A673 (cell line): ENCODE measurements around the gene FIGN. TPM values are rescaled to one million over a fixed set of nuclear protein-coding genes. Genes with fewer than 3 reads are reported as not detected.

ENCODE experiments used
- BruUV-seq: library from RNA; stranded (reverse); fragments of 400-500 nt; replicated peaks from 2 replicates; lab custom pipeline; 2021; lab: Mats Ljungman, UMichigan
- CTCF ChIA-PET: fragments of 300-600 bp; sonication (Branson Sonifier 250); formaldehyde crosslinking; loops from one replicate; lab custom pipeline; 2022; ENCODE audit warnings: antibody characterized with exemption; lab: Charles Lee
- POLR2A ChIA-PET: fragments of 300-600 bp; sonication (Branson Sonifier 250); formaldehyde crosslinking; loops from one replicate; lab custom pipeline; 2022; ENCODE audit warnings: antibody characterized with exemption; ENCODE audit not compliant: low non-redundant PET; lab: Charles Lee
- DNase-seq: peaks from one replicate; pipeline ENCODE4 v3.0.0-alpha.2; 2015; ENCODE audit warnings: low spot score
- H3K27ac ChIP-seq: fragments of 200-600 bp; sonication (generic); 2 replicates; pipeline ENCODE4 v1.5.1; 2016; ENCODE audit warnings: mixed run types, low read depth, mild to moderate bottlenecking, mixed read lengths, antibody characterized with exemption, low read length; ENCODE audit not compliant: poor library complexity, severe bottlenecking
- H3K27me3 ChIP-seq: fragments of 200-600 bp; sonication (generic); replicated peaks from 2 replicates; pipeline ENCODE4 v1.6.1; 2017; ENCODE audit warnings: mixed run types, low read depth, mild to moderate bottlenecking, mixed read lengths, antibody characterized with exemption, low read length; ENCODE audit not compliant: insufficient read depth, poor library complexity
- H3K36me3 ChIP-seq: fragments of 200-600 bp; sonication (generic); 2 replicates; pipeline ENCODE4 v1.6.1; 2016; ENCODE audit warnings: mixed run types, mild to moderate bottlenecking, mixed read lengths, antibody characterized with exemption, low read length; ENCODE audit not compliant: insufficient read depth, poor library complexity, severe bottlenecking
- H3K4me1 ChIP-seq: fragments of 200-600 bp; sonication (generic); 2 replicates; pipeline ENCODE4 v1.6.1; 2017; ENCODE audit warnings: mixed run types, mild to moderate bottlenecking, mixed read lengths, antibody characterized with exemption, low read length; ENCODE audit not compliant: insufficient read depth, poor library complexity, severe bottlenecking
- H3K4me3 ChIP-seq: fragments of 200-600 bp; sonication (generic); 2 replicates; pipeline ENCODE4 v1.5.1; 2016; ENCODE audit warnings: low read depth, mixed run types, mild to moderate bottlenecking, mixed read lengths, low read length; ENCODE audit not compliant: poor library complexity, severe bottlenecking
- H3K9me3 ChIP-seq: fragments of 200-600 bp; sonication (generic); 2 replicates; pipeline ENCODE4 v1.6.1; 2016; ENCODE audit warnings: mixed run types, low read depth, mild to moderate bottlenecking, mixed read lengths, antibody characterized with exemption, low read length; ENCODE audit not compliant: poor library complexity, severe bottlenecking
- EZH2 ChIP-seq: fragments of 200-600 bp; sonication (generic); IDR thresholded peaks from 2 replicates; pipeline ENCODE4 v1.6.1; 2017; ENCODE audit warnings: borderline replicate concordance, low read depth, mild to moderate bottlenecking, mixed read lengths, antibody characterized with exemption, low read length; ENCODE audit not compliant: poor library complexity, severe bottlenecking
- intact Hi-C: fragments of 100-400 bp; cut with micrococcal nuclease; formaldehyde crosslinking; loops from one replicate; pipeline ENCODE4 v1.10.0; 2022; ENCODE audit not compliant: unreplicated experiment
- total RNA-seq: library from RNA; stranded (reverse); gene quantifications from 2 replicates; pipeline ENCODE4 v1.2.3, GENCODE V29; 2021
- TF ChIP-seq, protein P1 (sequence below): fragments of 300-800, 200-600 bp; sonication (generic); conservative IDR thresholded peaks from 2 replicates; pipeline ENCODE4 v1.5.1; 2017; ENCODE audit warnings: low read depth, mild to moderate bottlenecking, antibody characterized with exemption, low read length, moderate library complexity, mixed read lengths

FIGN gene
- total RNA-seq, 1 experiment from 2014 or later, result 0.24 TPM

DNA sequence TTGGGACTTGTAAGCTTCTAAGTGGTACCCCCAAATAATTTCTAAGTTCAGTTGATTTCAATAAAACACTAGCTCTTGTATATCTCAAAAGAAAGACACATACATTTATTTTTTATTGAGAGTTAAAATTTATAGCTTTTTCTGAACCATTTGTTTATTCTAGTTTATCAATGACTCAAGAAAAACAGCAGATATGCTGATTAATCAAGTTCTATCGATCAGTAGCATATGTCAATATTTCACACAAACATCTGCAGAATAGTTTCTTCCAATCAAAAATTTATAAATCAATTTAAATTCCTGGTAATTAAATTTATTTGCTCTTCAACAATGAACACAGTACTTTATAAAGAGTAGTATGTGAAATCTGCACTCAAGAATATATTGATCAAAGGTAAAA, 5.3 kb downstream of the FIGN start:
- TF ChIP-seq EZH2, result no peak
- TF ChIP-seq, protein P1, sequence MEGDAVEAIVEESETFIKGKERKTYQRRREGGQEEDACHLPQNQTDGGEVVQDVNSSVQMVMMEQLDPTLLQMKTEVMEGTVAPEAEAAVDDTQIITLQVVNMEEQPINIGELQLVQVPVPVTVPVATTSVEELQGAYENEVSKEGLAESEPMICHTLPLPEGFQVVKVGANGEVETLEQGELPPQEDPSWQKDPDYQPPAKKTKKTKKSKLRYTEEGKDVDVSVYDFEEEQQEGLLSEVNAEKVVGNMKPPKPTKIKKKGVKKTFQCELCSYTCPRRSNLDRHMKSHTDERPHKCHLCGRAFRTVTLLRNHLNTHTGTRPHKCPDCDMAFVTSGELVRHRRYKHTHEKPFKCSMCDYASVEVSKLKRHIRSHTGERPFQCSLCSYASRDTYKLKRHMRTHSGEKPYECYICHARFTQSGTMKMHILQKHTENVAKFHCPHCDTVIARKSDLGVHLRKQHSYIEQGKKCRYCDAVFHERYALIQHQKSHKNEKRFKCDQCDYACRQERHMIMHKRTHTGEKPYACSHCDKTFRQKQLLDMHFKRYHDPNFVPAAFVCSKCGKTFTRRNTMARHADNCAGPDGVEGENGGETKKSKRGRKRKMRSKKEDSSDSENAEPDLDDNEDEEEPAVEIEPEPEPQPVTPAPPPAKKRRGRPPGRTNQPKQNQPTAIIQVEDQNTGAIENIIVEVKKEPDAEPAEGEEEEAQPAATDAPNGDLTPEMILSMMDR, result no peak
- Histone ChIP-seq H3K4me1 (no peaks in the 10 kb centered on the region), H3K36me3 (no peaks in the 10 kb centered on the region), H3K9me3 (no peaks in the 10 kb centered on the region), H3K27ac (no peak overlapping the region), H3K4me3 (no peak overlapping the region), H3K27me3 (peaks cover 58% of the 10 kb centered on the region)
- BruUV-seq, result no TSS peak
- no peak for DNase-seq
- POLR2A ChIA-PET, result no interaction called here
- CTCF ChIA-PET, result no interaction called here
- intact Hi-C loops, result no loop called here

DNA sequence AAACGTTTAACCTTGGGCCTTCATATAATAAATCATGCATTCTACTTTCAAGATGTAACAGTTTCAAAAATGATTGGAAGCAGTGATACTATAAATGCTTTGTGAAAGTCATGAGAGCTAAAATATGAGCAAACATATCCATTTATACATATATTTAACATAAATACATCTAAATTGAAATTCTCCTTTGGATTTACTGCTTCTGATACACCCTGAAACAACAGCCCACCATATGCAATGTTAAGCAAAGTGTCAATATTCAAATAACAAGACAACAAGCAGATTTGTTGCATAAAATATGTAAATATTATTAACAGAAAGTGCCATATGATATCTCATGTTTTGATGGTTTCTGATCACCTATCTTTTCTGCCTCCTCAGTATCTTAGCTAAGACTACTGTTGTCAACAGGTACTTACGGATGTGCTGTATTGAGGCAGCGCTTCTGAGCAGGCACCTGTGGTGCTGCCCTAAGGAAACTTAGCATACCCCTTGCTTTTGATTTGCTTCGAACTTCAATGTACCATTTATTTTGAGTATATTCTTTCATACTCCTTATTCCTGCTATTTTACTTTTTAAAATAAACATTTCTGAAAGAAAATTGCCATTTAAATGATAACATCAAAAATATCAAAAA, 6.1 kb downstream of the FIGN start:
- no peaks in the 10 kb centered on the region for H3K9me3 ChIP-seq
- no peak overlapping the region for H3K4me3 ChIP-seq
- no TSS peak for BruUV-seq
- intact Hi-C loops, result no loop called here
- no peak overlapping the region for H3K27ac ChIP-seq
- POLR2A ChIA-PET, result no interaction called here
- H3K27me3 ChIP-seq, result peaks cover 50% of the 10 kb centered on the region
- H3K4me1 ChIP-seq, result no peaks in the 10 kb centered on the region
- CTCF ChIA-PET, result no interaction called here
- no peak for DNase-seq
- no peaks in the 10 kb centered on the region for H3K36me3 ChIP-seq
- TF ChIP-seq, protein P1, result no peak
- TF ChIP-seq EZH2, result no peak

DNA sequence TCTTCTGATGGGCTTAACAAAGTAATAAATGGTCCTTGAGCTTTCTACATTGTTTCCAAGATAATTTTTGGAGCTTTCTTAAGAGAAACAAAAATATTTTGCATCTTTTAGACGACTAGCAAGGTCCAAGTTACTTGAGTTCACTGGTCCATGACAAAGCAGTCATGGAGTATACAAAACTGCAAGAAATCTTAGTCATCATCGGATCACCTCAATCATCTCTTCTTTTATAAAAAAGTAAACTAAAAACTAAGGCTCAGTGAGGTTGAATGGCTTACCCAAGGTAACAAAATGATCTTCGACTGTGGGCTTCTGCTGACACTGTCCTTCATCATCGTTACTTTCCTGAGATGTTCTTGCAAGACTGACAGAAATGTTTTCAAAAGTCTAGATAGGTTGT, 11.9 kb downstream of the FIGN start:
- Histone ChIP-seq H3K27ac (no peak overlapping the region), H3K27me3 (peaks cover 46% of the 10 kb centered on the region), H3K4me1 (no peaks in the 10 kb centered on the region), H3K4me3 (no peak overlapping the region), H3K36me3 (no peaks in the 10 kb centered on the region), H3K9me3 (no peaks in the 10 kb centered on the region)
- intact Hi-C loops, result no loop called here
- no peak for DNase-seq
- no peak for TF ChIP-seq EZH2
- TF ChIP-seq, protein P1, result no peak
- ChIA-PET CTCF (no interaction called here), POLR2A (no interaction called here)
- no TSS peak for BruUV-seq
